ENCODE measurements around the gene CHD9NB. TPM values are rescaled to one million over a fixed set of nuclear protein-coding genes. Genes with fewer than 3 reads are reported as not detected.

CHD9NB gene
- total and polyA plus RNA-seq, 9 of the 15 experiments (the other 6 are each of a cell fraction or from before 2014, with no cell fraction given): 0.06 to 0.10 (median 0.07) TPM; not detected in 6

DNA sequence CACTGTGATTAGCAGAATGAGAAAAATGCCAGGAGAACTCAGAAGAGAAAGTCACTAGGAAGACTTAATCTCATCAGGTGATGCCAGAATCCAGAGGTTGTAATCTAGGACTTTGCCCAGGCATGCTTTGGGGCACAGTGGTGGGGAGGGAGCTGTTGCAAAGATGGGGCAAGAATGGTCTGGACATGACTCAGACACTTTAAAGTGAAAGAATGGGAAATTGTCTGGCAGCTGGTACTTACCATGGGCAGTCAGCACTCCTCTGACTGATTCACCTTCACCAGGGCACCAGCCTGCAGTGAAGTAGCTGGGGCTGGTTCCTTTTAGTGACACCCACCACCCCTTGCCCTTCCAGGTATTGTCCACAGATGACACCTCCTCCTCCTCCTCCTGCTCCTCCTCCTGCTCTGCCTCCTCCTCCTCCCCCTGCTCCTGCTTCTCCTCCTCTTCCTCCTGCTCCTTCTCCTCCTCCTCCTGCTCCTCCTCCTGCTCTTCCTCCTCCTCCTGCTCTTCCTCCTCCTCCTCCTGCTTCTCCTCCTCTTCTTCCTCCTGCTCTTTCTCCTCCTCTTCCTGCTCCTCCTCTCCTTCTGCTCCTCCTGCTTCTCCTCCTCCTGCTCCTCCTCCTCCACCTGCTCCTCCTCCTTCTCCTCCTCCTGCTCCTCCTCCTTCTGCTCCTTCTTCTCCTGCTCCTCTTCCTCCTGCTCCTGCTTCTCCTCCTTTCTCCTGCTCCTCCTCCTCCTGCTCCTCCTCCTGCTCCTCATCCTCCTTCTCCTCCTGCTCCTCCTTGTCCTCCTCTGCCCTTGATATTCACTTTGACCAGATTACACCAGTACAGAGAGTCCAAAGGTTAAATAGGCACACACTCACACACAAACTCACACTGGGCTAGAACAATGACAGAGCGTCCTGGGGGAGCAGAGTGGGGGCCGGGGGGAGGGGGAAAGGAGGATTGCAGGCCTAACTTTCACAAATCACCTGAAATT lies at the start of gene CHD9NB (continued):
- TF ChIP-seq, protein P1, sequence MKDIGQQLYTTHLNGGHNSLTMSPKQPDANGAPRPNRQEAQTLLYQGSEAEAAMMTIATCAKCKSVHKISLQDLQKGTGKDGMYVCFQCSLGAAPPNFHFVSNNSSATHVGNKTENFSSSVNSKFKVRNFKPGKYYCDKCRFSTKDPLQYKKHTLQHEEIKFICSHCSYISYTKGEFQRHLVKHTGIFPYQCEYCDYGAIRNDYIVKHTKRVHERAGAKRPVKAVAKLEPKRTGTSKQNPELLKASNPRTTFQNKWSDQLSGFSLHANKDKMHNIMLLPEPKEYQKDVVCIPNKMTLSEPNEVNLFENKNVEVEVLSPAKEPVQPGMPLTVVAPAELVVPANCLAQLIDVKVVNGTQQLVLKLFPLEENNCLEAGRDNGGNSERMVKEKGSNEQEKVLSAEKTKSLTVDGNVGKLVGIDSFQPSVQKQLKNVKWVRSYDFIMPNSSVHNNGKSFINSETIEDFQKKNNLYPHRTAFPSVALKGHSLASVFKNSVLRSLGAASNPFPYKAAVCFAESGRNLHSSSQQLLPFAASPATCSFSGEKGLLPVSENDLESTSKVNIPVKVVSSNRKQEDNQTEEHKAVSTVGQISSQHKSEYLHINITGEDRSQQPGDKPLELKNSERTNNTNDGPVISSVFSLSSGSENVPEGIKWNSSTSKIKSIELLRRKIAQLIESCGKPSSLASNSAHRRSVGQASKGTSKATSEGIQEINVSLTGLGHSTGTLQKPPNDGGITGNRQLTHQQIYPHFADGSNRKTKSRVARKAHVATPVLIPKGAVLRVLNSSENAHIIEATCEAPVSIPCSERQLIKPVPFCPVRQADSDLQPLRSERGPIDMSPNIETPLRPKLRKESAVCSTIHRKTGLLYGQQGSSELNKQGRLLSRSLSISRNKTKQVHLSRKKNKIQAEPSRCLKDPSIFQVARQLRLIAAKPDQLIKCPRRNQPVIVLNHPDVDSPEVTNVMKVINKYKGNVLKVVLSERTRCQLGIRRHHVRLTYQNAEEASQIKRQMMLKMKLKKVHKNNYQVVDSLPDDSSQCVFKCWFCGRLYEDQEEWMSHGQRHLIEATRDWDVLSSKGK (CRISPR knock-in tag; IDR thresholded peaks at IDR 0.05): no peak
- TF ChIP-seq, protein P2, sequence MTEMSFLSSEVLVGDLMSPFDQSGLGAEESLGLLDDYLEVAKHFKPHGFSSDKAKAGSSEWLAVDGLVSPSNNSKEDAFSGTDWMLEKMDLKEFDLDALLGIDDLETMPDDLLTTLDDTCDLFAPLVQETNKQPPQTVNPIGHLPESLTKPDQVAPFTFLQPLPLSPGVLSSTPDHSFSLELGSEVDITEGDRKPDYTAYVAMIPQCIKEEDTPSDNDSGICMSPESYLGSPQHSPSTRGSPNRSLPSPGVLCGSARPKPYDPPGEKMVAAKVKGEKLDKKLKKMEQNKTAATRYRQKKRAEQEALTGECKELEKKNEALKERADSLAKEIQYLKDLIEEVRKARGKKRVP (CRISPR knock-in tag; IDR thresholded peaks at IDR 0.05): no peak
- TF ChIP-seq CREM (IDR thresholded peaks at IDR 0.05; ENCODE audit: low read depth): no peak
- peak in 1 of 2 experiments; percentile 47; a peak in 1 of 4 replicates for TF ChIP-seq TRIM24 (IDR thresholded peaks at IDR 0.05)
- TF ChIP-seq U2AF1 (optimal IDR thresholded peaks at IDR 0.05; ENCODE audit: low read depth, low read length): no peak
- TF ChIP-seq NFIX (CRISPR knock-in tag; IDR thresholded peaks at IDR 0.05; ENCODE audit: low read depth): no peak
- no peak for TF ChIP-seq XRCC5 (IDR thresholded peaks at IDR 0.05; ENCODE audit: low read depth, low read length)
- no peak for TF ChIP-seq ZNF232 (CRISPR knock-in tag; IDR thresholded peaks at IDR 0.05)
- TF ChIP-seq MED1 (CRISPR knock-in tag; IDR thresholded peaks at IDR 0.05; ENCODE audit: borderline replicate concordance): no peak
- peak; percentile 61 for TF ChIP-seq NCOA4 (IDR thresholded peaks at IDR 0.05; ENCODE audit: partially characterized antibody)
- 0 out of 2 replicates have a peak, but pooled peaks have one; percentile 51 for TF ChIP-seq ZC3H8 (IDR thresholded peaks at IDR 0.05)
- TF ChIP-seq, protein P3, sequence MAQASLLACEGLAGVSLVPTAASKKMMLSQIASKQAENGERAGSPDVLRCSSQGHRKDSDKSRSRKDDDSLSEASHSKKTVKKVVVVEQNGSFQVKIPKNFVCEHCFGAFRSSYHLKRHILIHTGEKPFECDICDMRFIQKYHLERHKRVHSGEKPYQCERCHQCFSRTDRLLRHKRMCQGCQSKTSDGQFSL (CRISPR knock-in tag; IDR thresholded peaks at IDR 0.05): no peak
- TF ChIP-seq, protein P3 (tag; IDR thresholded peaks at IDR 0.05): no peak
- TF ChIP-seq NFYB (IDR thresholded peaks at IDR 0.05; ENCODE audit: extremely low read depth, insufficient read length): no peak
- no peak for TF ChIP-seq EWSR1 (IDR thresholded peaks at IDR 0.05; ENCODE audit: borderline replicate concordance, low read depth, partially characterized antibody)
- TF ChIP-seq RBM17 (IDR thresholded peaks at IDR 0.05; ENCODE audit: borderline replicate concordance, low read depth, low read length): no peak
- TF ChIP-seq, protein P4, sequence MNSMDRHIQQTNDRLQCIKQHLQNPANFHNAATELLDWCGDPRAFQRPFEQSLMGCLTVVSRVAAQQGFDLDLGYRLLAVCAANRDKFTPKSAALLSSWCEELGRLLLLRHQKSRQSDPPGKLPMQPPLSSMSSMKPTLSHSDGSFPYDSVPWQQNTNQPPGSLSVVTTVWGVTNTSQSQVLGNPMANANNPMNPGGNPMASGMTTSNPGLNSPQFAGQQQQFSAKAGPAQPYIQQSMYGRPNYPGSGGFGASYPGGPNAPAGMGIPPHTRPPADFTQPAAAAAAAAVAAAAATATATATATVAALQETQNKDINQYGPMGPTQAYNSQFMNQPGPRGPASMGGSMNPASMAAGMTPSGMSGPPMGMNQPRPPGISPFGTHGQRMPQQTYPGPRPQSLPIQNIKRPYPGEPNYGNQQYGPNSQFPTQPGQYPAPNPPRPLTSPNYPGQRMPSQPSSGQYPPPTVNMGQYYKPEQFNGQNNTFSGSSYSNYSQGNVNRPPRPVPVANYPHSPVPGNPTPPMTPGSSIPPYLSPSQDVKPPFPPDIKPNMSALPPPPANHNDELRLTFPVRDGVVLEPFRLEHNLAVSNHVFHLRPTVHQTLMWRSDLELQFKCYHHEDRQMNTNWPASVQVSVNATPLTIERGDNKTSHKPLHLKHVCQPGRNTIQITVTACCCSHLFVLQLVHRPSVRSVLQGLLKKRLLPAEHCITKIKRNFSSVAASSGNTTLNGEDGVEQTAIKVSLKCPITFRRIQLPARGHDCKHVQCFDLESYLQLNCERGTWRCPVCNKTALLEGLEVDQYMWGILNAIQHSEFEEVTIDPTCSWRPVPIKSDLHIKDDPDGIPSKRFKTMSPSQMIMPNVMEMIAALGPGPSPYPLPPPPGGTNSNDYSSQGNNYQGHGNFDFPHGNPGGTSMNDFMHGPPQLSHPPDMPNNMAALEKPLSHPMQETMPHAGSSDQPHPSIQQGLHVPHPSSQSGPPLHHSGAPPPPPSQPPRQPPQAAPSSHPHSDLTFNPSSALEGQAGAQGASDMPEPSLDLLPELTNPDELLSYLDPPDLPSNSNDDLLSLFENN (IDR thresholded peaks at IDR 0.05; ENCODE audit: low read depth in 2 of 2, low read length in 2 of 2): no peak

Data from K562 (cell line).